Fibroblast of mammary gland (primary cell): ENCODE measurements around the gene HAUS6.

ENCODE experiments used
- DNase-seq: peaks from one replicate; pipeline ENCODE4 v3.0.0-alpha.2; 2010; ENCODE audit warnings: low read depth
- H3K4me3 ChIP-seq: 2 replicates; pipeline ENCODE4 v1.5.1; 2011; ENCODE audit warnings: low read depth, mild to moderate bottlenecking, low read length, moderate library complexity; ENCODE audit not compliant: control insufficient read depth
- TF ChIP-seq, protein P1 (sequence below): conservative IDR thresholded peaks from 2 replicates; pipeline ENCODE4 v1.5.1; 2011; ENCODE audit warnings: low read depth, low read length, inconsistent platforms; ENCODE audit not compliant: control insufficient read depth, insufficient read depth

The HAUS6 gene

DNA sequence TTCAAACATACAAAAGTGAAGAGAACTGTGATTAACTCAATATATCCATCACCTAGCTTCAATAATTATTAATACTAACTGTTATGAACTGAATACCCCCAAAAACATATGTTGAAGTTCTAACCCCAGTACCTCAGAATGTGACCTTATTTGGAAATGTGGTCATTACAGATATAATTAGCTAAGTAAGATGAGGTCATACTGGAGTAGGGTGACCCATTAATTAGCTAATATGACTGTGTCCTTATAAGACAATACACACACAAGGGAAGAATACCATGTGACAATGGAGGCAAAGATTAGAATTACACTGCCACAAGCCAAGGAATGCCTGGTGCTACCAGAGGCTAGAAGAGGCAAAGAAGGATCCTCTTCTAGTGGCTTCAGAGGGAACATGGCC lies 45.7 kb downstream of the HAUS6 start:
- H3K4me3 ChIP-seq, result no peak overlapping the region
- TF ChIP-seq, protein P1, sequence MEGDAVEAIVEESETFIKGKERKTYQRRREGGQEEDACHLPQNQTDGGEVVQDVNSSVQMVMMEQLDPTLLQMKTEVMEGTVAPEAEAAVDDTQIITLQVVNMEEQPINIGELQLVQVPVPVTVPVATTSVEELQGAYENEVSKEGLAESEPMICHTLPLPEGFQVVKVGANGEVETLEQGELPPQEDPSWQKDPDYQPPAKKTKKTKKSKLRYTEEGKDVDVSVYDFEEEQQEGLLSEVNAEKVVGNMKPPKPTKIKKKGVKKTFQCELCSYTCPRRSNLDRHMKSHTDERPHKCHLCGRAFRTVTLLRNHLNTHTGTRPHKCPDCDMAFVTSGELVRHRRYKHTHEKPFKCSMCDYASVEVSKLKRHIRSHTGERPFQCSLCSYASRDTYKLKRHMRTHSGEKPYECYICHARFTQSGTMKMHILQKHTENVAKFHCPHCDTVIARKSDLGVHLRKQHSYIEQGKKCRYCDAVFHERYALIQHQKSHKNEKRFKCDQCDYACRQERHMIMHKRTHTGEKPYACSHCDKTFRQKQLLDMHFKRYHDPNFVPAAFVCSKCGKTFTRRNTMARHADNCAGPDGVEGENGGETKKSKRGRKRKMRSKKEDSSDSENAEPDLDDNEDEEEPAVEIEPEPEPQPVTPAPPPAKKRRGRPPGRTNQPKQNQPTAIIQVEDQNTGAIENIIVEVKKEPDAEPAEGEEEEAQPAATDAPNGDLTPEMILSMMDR, result no peak
- DNase-seq, result no peak

DNA sequence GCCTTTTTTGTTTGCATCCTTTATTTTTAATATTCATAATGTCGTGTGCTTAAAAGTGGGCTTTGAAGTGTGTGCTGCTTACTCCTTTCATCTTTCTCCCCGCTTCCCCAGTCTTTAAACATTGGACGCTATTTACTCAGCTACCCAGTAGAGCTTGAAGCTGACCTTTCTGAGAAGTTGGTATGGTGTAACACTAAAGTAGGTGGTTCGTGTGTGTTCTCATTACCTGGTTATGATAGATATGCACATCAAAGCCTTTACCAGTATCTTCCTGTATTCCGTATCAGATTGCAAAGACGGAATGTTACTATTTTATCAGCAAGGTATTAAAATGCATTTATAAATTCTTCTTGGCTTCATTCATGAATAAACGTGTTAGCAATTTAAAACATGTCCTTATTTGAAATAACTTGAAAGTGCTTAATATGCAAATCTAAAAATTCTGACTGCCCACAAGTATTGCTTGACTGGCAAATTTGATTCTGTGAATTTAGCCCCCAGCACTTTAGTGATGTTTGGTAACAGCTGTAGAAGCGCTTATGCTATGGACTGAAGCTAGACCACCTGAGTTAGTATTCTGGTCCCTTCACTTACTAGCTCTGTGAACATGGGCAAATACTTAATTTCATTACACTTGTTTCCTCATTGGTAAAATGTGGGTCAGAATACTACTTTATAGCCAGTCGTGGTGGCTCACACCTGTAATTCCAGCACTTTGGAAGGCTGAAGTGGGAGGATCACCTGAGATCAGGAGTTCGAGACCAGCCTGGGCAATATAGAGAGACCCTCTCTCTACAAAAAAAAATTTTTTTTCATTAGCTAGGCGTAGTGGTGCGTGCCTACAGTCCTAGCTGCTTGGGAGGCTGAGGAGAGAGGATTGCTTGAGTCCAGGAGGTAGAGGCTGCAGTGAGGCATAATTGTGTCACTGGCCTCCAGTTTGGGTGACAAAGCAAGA lies 51.8 kb downstream of the HAUS6 start:
- peak overlapping the region; percentile 96 for H3K4me3 ChIP-seq
- no peak for DNase-seq
- TF ChIP-seq, protein P1, result no peak

DNA sequence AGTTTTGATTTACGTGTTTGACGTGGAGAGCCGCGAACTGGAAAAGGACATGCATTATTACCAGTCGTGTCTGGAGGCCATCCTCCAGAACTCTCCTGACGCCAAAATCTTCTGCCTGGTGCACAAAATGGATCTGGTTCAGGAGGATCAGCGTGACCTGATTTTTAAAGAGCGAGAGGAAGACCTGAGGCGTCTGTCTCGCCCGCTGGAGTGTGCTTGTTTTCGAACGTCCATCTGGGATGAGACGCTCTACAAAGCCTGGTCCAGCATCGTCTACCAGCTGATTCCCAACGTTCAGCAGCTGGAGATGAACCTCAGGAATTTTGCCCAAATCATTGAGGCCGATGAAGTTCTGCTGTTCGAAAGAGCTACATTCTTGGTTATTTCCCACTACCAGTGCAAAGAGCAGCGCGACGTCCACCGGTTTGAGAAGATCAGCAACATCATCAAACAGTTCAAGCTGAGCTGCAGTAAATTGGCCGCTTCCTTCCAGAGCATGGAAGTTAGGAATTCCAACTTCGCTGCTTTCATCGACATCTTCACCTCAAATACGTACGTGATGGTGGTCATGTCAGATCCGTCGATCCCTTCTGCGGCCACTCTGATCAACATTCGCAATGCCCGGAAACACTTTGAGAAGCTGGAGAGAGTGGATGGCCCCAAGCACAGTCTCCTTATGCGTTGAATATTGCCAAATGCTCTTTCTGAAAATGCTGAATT lies 52.6 kb downstream of the HAUS6 start:
- H3K4me3 ChIP-seq, result peak overlapping the region; percentile 96
- peak; percentile 40 for DNase-seq
- TF ChIP-seq, protein P1, result no peak

DNA sequence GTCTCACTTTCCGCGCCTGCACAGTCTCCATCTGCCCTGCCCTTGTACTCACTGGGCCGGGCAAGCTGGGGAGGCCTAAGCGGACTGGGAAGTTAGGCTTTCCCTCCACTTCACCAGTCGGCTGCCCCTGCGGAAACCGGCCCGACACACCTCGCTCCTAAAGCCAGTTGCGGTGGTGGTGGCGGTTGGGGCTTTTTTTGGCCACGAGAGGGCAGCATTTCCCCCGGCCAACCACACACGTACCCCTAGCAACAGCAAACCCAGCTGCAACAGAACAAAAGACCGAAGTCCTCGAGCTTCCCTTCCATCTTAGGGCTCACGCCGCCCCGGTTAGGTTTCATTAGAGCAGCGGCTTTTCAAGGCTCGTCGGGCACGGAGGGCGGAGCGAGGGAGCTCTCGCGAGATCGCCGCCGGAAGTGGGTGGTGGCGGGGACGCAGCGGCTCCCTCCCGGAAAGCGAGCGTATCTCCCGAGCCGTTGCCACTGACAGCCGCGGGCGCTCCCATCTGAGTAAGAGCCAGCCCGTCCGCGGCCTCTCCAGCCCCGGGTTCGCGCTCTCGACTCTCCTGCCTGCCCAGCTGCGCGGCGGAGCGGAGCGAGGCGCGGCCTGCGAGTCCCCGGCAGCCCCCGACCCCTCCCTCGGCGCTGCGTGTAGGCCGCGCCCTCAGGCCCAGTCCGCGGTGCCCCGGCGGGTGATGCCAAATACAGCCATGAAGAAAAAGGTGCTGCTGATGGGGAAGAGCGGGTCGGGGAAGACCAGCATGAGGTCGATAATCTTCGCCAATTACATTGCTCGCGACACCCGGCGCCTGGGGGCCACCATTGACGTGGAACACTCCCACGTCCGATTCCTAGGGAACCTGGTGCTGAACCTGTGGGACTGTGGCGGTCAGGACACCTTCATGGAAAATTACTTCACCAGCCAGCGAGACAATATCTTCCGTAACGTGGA lies 53.5 kb downstream of the HAUS6 start, which contains the start of gene RRAGA:
Gene RRAGA (plus strand): TSS at position 462 of the 951 bp plus-strand sequence. CDS start 233 bp downstream, at position 695.
- DNase-seq, result peak; percentile 95
- peak within 1 kb of the TSS; percentile 96 for H3K4me3 ChIP-seq
- TF ChIP-seq, protein P1, result peak; percentile 70

DNA sequence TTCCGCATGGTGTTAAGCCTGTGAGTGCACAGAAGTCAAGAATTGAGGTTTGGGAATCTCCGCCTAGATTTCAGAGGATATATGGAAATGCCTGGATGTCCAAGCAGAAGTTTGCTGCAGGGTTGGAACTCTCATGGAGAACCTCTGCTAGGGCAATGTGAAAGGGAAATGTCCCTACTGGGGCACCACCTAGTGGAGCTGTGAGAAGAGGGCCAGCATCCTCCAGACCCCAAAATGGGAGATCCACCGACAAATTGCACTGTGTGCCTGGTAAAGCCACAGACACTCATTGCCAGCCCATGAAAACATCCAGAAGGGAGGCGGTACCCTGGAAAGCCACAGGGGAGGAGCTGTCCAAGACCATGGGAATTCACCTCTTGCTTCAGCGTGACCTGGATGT lies 66.1 kb downstream of the HAUS6 start:
- TF ChIP-seq, protein P1, result peak; percentile 16
- no peak for DNase-seq

DNA sequence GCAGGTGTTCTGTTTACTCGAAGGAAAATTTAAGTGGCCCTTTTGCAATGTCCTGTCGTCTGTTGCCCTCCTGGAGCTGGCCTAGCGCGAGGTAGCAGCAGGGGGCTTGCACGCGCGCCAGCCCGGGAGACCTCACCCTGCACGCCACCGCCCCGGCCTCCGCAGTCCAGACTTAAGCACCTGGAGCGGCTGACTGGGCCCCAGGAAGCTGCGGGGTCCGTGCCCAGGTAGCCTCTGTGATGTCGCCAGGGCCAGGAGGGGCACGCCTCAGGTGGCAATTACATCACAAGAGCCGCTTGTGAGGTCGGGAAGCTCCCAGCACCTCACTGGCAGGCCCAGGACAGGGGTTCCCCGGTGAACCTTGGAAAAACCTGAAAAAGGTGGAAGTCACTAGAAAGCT lies 69.7 kb downstream of the HAUS6 start, which contains the start of gene SAXO1:
Gene SAXO1 (minus strand): TSS at position 195 of the 400 bp plus-strand sequence. CDS start 301 bp downstream, outside the sequence.
- TF ChIP-seq, protein P1, result no peak
- no peak for DNase-seq
- no peak within 1 kb of the TSS for H3K4me3 ChIP-seq

More for the DNA sequence above, 66.1 kb downstream of the HAUS6 start:
- no peak overlapping the region for H3K4me3 ChIP-seq
